Activated CD8-positive, alpha-beta memory T cell treated with anti-CD3 and anti-CD28 coated beads for 48 hours (primary cell): Measurements from ENCODE around the gene FYTTD1.
A peak's percentile ranks its signal among the peaks of the same experiment; 100 is the strongest.

ENCODE experiments used
- DNase-seq, 3 experiments: peaks; one replicate each; pipeline ENCODE4 v3.0.0-alpha.2; 2020; ENCODE audit warnings: low read depth in 2 of 3, low spot score in 2 of 3

The FYTTD1 gene

GRCh38 chr3:197737319-197737649, 12.4 kb upstream of the FYTTD1 start:
- no peak for DNase-seq

GRCh38 chr3:197737749-197738462, 11.8 kb upstream of the FYTTD1 start:
- no peak for DNase-seq

GRCh38 chr3:197742787-197743186, 6.9 kb upstream of the FYTTD1 start:
- no peak for DNase-seq

GRCh38 chr3:197746209-197746608, 3.5 kb upstream of the FYTTD1 start:
- no peak for DNase-seq

GRCh38 chr3:197746801-197747237, 2.9 kb upstream of the FYTTD1 start:
- no peak for DNase-seq

- no peak for DNase-seq
Observed at GRCh38 chr3:197748597-197749314, 927 bp upstream of the FYTTD1 start.

GRCh38 chr3:197749315-197749600, 425 bp upstream of the FYTTD1 start:
- peak in 1 of 3 experiments; percentile 33 for DNase-seq

GRCh38 chr3:197750396-197750831, 731 bp downstream of the FYTTD1 start:
- DNase-seq, result peak; percentile 25 to 33 (median 26)

- DNase-seq, result peak; percentile 13 to 21 (median 17)
Observed at GRCh38 chr3:197750858-197751737, 1.4 kb downstream of the FYTTD1 start.

GRCh38 chr3:197752107-197752506, 2.4 kb downstream of the FYTTD1 start:
- DNase-seq, result no peak

- no peak for DNase-seq
Observed at GRCh38 chr3:197753263-197753662, 3.6 kb downstream of the FYTTD1 start.

- no peak for DNase-seq
Observed at GRCh38 chr3:197756704-197757103, 7.0 kb downstream of the FYTTD1 start.

- no peak for DNase-seq
Observed at GRCh38 chr3:197758512-197758911, 8.8 kb downstream of the FYTTD1 start.

GRCh38 chr3:197761784-197762183, 12.1 kb downstream of the FYTTD1 start:
- DNase-seq, result no peak

- DNase-seq, result no peak
Observed at GRCh38 chr3:197775317-197775716, 25.6 kb downstream of the FYTTD1 start.

- no peak for DNase-seq
Observed at GRCh38 chr3:197782230-197782629, 32.5 kb downstream of the FYTTD1 start.

- DNase-seq, result no peak
Observed at GRCh38 chr3:197784019-197784585, 34.4 kb downstream of the FYTTD1 start.

GRCh38 chr3:197787412-197787811, 37.7 kb downstream of the FYTTD1 start:
- DNase-seq, result no peak

GRCh38 chr3:197789309-197789708, 39.6 kb downstream of the FYTTD1 start:
- no peak for DNase-seq

GRCh38 chr3:197790033-197790432, 40.4 kb downstream of the FYTTD1 start:
- no peak for DNase-seq

- DNase-seq, result peak; percentile 76 to 84 (median 79)
Observed at GRCh38 chr3:197791113-197791891, 41.6 kb downstream of the FYTTD1 start, which contains the start of gene LRCH3. TSS of gene LRCH3 (plus strand) at chr3:197791254. CDS start at chr3:197791279, 25 bp downstream.
